ENCODE data around the gene GMDS.
"Not testable (repeated sequence)": the region's sequence is repeated elsewhere in the genome, so short reads cannot be mapped to it uniquely, and the experiment has no call there.

GMDS gene

GRCh38 chr6:1849691-1850090, 395.7 kb downstream of the GMDS start:
- no peak for DNase-seq

- no peak for DNase-seq
Measured at GRCh38 chr6:1848752-1849151, 396.7 kb downstream of the GMDS start.

- no peak for DNase-seq
Measured at GRCh38 chr6:1846611-1847010, 398.8 kb downstream of the GMDS start.

DNA sequence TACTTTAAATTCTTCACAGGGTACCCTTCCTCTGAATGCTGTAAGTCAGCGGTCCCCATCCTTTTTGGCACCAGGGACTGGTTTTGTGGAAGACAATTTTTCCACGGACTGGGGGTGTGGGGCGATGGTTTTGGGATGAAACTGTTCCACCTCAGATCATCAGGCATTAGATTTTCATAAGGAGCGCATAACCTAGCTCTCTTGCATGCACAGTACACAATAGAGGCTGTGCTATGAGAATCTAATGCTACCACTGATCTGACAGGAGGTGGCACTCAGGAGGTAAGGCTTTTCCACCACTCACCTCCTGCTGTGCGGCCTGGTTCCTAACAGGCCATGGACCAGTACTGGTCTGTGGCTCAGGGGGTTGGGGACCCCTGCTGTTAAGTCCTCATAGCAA, 399.9 kb downstream of the GMDS start:
- DNase-seq = not testable (repeated sequence)

- no peak for DNase-seq
Measured at GRCh38 chr6:1842334-1842733, 403.1 kb downstream of the GMDS start.

DNA sequence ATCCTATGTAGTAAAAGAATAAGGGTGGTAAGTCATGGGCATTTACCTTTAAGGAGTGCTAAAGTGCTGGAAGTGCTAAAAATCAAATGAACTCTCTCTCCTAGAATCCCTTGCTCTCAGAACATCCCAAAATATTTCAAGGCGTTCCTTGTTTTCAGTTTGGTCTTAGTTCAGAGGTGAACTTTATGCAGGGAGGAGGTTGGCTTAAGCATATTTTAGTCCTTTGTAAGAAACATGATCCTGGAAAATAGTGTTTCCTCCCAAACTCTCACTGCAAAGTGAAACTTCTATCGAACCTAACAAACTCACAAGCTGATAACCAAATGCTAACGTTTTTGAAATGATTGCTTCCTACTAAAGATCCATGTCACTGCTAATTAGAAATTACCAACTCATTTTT, 404.3 kb downstream of the GMDS start:
- DNase-seq = no peak

GRCh38 chr6:1840491-1841121, 404.8 kb downstream of the GMDS start:
- no peak for DNase-seq

DNA sequence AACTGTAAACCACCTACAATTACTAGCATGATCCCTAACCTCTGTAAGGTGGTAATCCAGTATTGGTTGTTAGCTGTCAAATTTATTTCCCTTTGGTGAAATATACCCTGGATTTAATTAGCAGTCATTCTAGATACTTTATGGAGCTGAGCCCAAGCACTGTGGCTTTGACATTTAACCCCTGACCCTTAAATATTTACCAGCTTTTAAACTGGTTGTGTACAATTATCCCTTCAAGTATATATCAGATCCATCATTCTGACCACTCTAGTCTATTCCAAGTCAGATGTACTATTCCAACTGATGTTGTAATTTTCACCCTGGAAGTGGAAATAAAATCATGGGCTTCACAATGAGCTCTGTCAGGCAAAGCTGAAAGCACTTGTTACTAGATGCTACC, 406.0 kb downstream of the GMDS start:
- DNase-seq = no peak

- DNase-seq = no peak
Measured at GRCh38 chr6:1838604-1839213, 406.7 kb downstream of the GMDS start.

GRCh38 chr6:1837826-1838225, 407.6 kb downstream of the GMDS start:
- no peak for DNase-seq

GRCh38 chr6:1836690-1837089, 408.7 kb downstream of the GMDS start:
- DNase-seq = no peak

DNA sequence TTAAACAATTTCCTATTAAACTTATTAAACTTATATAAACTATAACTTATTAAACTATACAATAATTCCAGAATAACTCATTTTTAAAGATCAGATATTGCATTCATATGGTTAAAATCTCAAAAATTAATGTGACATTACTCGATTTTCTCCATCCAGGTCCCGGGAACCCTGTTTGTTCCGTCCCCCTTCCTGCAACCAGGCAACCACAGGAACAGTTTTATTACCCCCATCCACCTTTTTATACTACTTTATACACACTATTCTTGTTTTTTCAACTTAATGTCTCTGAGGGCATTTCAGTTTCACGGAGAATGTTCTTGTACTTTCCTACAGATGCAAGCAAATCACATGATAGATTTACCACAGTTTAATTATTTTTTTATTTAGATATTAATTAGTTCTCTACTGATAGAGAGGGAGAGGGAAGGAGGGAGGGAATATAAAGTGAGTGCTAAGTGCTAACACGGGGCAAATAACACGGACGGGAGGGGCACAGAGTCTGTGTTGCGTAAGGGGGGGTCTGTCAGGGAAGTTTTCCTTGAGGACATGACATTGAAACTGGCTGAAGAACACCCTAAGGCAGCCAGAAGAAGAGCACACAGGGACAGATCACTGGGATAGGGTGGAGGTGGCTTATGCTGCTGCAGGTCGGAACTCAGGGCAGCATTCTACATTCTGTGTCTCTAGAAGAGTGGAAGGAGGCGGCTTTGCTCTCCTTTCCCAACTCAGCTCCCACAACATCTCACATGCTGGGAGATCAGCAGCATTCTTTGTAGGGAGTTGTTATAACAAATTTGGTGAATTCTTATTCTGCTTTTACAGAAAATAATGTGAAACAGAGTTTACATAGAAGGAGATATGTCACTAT, 410.5 kb downstream of the GMDS start:
- DNase-seq = no peak

DNA sequence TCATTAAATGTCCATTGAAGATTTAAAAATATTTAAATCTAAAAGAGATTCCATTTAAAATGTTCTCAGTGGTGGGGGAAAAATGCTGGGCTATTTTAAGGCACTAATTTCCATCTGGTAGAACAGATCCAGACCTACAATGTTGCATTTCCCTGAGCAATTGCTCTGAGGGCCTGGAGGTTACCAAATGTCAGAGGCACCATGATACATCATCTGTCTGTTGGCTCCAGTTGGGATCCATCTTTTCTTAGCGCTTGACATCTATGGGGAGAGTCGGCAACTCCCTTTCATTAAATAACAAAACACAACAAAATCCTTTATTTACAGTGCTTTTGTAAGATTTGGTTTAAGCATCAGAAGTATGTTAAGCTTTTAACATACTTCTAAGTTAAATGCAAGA, 411.2 kb downstream of the GMDS start:
- no peak for DNase-seq

GRCh38 chr6:1832844-1833787, 412.3 kb downstream of the GMDS start:
- no peak for DNase-seq

GRCh38 chr6:1832358-1832757, 413.0 kb downstream of the GMDS start:
- DNase-seq = no peak

GRCh38 chr6:1827984-1828793, 417.2 kb downstream of the GMDS start:
- DNase-seq = no peak

GRCh38 chr6:1825926-1826325, 419.5 kb downstream of the GMDS start:
- DNase-seq = no peak

GRCh38 chr6:1825277-1825676, 420.1 kb downstream of the GMDS start:
- no peak for DNase-seq

DNA sequence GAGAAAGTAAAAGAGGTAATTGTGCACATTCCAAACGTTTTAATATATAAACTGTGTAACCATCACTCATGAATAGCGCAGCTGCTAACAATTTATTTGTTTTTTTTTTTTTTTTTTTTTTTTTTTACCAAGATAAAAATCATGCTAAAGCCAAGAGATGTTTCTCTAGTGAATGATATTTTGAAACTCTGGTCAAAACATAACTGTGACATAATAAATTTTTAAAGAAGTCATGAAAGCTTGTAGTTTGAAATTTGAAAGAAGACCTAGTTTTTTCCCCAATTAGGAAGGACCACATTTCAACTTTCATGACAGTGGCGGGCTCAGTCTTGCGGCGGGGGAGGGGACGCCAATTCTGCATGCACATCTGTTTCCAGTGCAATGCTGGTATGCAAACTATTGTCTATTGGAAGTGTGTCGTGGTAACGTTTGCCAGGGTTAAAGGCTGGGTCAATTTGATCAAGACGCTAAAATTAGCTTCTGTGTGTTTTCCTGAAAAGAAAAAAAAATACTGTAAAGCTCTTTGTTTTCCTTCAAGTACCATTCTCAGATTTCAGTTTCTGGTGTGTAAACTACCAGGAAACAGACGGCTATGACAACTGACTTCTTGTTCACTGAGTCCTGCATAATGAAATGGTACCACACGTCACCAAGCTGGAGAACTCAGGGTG, 423.8 kb downstream of the GMDS start:
- no peak for DNase-seq

DNA sequence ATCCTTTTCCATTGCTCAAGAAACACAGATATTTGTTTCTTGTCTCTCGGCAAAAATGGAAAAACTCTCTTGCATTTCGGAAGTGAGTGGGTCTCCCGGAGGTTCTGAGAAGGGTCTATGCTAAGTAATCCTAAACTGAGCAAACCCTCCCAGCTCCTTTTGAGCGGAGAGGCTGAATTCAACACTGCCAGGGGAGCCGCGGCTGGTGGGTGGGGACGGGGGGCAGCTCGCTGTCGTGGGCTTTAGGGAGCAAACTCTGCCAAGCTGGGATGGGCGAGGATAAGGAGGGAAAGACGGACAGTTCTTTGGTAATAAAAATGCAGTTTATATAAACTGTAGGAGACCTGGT, 424.3 kb downstream of the GMDS start:
- DNase-seq = no peak

GRCh38 chr6:1820714-1821113, 424.7 kb downstream of the GMDS start:
- DNase-seq = no peak

GRCh38 chr6:1820165-1820564, 425.2 kb downstream of the GMDS start:
- DNase-seq = no peak

All from CD4-positive, alpha-beta T cell treated with Interferon alpha-2 for 1 hour (primary cell).